Activated CD4-positive, alpha-beta T cell treated with anti-CD3 and anti-CD28 coated beads, Interleukin-2, amount 50 U/mL, for 24 hours (primary cell): ENCODE results near the gene C5orf58.

Experiments used
- DNase-seq, 2 donors: peaks; one replicate each; pipeline ENCODE4 v3.0.0-alpha.2; 2020; ENCODE audit warnings: low read depth in 1 of 2, low spot score in 1 of 2

The C5orf58 gene

GRCh38 chr5:170252720-170253350 lies 20.1 kb downstream of the C5orf58 start:
- no peak for DNase-seq

GRCh38 chr5:170254056-170254455 lies 21.3 kb downstream of the C5orf58 start:
- DNase-seq, result peak in 1 of 2 donors; percentile 70

- DNase-seq, result no peak
Measured at GRCh38 chr5:170256571-170256970, 23.8 kb downstream of the C5orf58 start.

GRCh38 chr5:170257370-170257769 lies 24.6 kb downstream of the C5orf58 start:
- no peak for DNase-seq

GRCh38 chr5:170261528-170262043 lies 28.8 kb downstream of the C5orf58 start:
- DNase-seq, result no peak

- DNase-seq, result no peak
Measured at GRCh38 chr5:170262061-170263045, 29.6 kb downstream of the C5orf58 start.

- DNase-seq, result no peak
Measured at GRCh38 chr5:170263906-170264305, 31.1 kb downstream of the C5orf58 start.

- no peak for DNase-seq
Measured at GRCh38 chr5:170265522-170265921, 32.7 kb downstream of the C5orf58 start.

GRCh38 chr5:170266570-170267381 lies 34.0 kb downstream of the C5orf58 start:
- peak in 1 of 2 donors; percentile 63 for DNase-seq

- peak; percentile 49 to 75 for DNase-seq
Measured at GRCh38 chr5:170267431-170268152, 34.8 kb downstream of the C5orf58 start.

- DNase-seq, result no peak
Measured at GRCh38 chr5:170268153-170268689, 35.4 kb downstream of the C5orf58 start.

- DNase-seq, result no peak
Measured at GRCh38 chr5:170268884-170269283, 36.1 kb downstream of the C5orf58 start.

- DNase-seq, result no peak
Measured at GRCh38 chr5:170269579-170269978, 36.8 kb downstream of the C5orf58 start.

- no peak for DNase-seq
Measured at GRCh38 chr5:170270293-170271069, 37.7 kb downstream of the C5orf58 start.

- peak in 1 of 2 donors; percentile 63 for DNase-seq
Measured at GRCh38 chr5:170273968-170274710, 41.4 kb downstream of the C5orf58 start.

- DNase-seq, result no peak
Measured at GRCh38 chr5:170275376-170275994, 42.7 kb downstream of the C5orf58 start.

GRCh38 chr5:170276140-170276539 lies 43.4 kb downstream of the C5orf58 start:
- no peak for DNase-seq

GRCh38 chr5:170277867-170278281 lies 45.1 kb downstream of the C5orf58 start:
- DNase-seq, result no peak
